C4-2B (cell line): ENCODE results near the gene MCEMP1.

ENCODE experiments used
- ZFX ChIP-seq: fragments of 450-650 bp; IDR thresholded peaks from 2 replicates; pipeline ENCODE4 v1.6.1; 2017
- TF ChIP-seq, protein P1 (sequence below): fragments of 450-650 bp; conservative IDR thresholded peaks from 2 replicates; pipeline ENCODE4 v1.5.1; 2017; ENCODE audit warnings: mild to moderate bottlenecking

DNA sequence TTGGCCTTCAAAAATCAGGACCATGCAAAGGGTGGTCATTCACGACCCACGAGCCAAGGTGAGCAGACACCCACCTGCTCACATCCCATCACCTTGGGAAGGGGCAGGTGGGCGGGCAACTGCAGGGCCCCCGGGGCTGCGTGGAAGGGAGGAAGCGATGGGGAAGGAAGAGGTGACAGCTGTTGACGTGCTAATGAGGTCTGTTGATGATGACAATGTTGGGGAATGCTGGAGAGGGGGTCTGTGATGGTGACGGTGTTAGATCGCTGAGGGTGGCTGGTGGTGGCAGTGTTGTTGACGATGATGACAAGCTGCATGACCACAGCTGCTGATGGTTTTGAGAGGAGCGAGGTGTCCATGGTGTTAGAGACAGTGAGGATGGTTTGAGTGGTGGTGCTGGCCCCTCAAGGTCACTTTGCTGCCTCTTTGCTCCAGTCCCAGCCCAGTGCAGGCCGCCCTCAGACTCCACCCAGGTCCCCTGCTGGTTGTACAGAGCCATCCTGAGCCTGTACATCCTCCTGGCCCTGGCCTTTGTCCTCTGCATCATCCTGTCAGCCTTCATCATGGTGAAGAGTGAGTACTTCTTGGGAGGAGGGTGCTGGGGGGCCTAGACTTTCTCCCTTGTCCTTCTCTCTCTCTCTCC lies 900 bp downstream of the MCEMP1 start:
- TF ChIP-seq, protein P1, sequence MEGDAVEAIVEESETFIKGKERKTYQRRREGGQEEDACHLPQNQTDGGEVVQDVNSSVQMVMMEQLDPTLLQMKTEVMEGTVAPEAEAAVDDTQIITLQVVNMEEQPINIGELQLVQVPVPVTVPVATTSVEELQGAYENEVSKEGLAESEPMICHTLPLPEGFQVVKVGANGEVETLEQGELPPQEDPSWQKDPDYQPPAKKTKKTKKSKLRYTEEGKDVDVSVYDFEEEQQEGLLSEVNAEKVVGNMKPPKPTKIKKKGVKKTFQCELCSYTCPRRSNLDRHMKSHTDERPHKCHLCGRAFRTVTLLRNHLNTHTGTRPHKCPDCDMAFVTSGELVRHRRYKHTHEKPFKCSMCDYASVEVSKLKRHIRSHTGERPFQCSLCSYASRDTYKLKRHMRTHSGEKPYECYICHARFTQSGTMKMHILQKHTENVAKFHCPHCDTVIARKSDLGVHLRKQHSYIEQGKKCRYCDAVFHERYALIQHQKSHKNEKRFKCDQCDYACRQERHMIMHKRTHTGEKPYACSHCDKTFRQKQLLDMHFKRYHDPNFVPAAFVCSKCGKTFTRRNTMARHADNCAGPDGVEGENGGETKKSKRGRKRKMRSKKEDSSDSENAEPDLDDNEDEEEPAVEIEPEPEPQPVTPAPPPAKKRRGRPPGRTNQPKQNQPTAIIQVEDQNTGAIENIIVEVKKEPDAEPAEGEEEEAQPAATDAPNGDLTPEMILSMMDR, result no peak
- no peak for TF ChIP-seq ZFX
